ENCODE measurements around the gene RHOF.
A peak's percentile ranks its signal among the peaks of the same experiment; 100 is the strongest.

The RHOF gene

GRCh38 chr12:121803861-121804416 is 10.5 kb upstream of the RHOF start, which contains the start of gene SETD1B:
TSS of gene SETD1B (plus strand) at chr12:121804009. CDS start at chr12:121804738, 729 bp downstream.
- peak; percentile 72 for DNase-seq

- peak; percentile 94 for DNase-seq
Observed at GRCh38 chr12:121802843-121803698, 9.6 kb upstream of the RHOF start.

- DNase-seq, result no peak
Observed at GRCh38 chr12:121802485-121802842, 9.0 kb upstream of the RHOF start.

GRCh38 chr12:121801595-121802484 is 8.4 kb upstream of the RHOF start:
- DNase-seq, result peak; percentile 84

- DNase-seq, result peak; percentile 81
Observed at GRCh38 chr12:121800694-121801594, 7.5 kb upstream of the RHOF start.

- peak; percentile 80 for DNase-seq
Observed at GRCh38 chr12:121799842-121800693, 6.6 kb upstream of the RHOF start.

GRCh38 chr12:121799156-121799841 is 5.8 kb upstream of the RHOF start:
- DNase-seq, result peak; percentile 79

GRCh38 chr12:121798787-121799155 is 5.3 kb upstream of the RHOF start:
- DNase-seq, result no peak

GRCh38 chr12:121797937-121798786 is 4.7 kb upstream of the RHOF start:
- DNase-seq, result no peak

GRCh38 chr12:121796855-121797751 is 3.6 kb upstream of the RHOF start:
- DNase-seq, result no peak

GRCh38 chr12:121795034-121795968 is 1.8 kb upstream of the RHOF start:
- peak; percentile 83 for DNase-seq

GRCh38 chr12:121794534-121795033 is 1.1 kb upstream of the RHOF start:
- peak; percentile 64 for DNase-seq

- DNase-seq, result peak; percentile 95
Observed at GRCh38 chr12:121793838-121794533, 498 bp upstream of the RHOF start.

- DNase-seq, result peak; percentile 76
Observed at GRCh38 chr12:121792607-121793439, 665 bp downstream of the RHOF start.

- peak; percentile 63 for DNase-seq
Observed at GRCh38 chr12:121791671-121792551, 1.6 kb downstream of the RHOF start.
